HG02973 (cell line): ENCODE data around the gene COX5A.
A peak's percentile ranks its signal among the peaks of the same experiment; 100 is the strongest.

Experiments used
- ATAC-seq: cut with Tn5 transposase; IDR thresholded peaks from one replicate; pipeline ENCODE4 v1.9.1; 2021; ENCODE audit warnings: moderate library complexity; ENCODE audit not compliant: unreplicated experiment

COX5A gene

DNA sequence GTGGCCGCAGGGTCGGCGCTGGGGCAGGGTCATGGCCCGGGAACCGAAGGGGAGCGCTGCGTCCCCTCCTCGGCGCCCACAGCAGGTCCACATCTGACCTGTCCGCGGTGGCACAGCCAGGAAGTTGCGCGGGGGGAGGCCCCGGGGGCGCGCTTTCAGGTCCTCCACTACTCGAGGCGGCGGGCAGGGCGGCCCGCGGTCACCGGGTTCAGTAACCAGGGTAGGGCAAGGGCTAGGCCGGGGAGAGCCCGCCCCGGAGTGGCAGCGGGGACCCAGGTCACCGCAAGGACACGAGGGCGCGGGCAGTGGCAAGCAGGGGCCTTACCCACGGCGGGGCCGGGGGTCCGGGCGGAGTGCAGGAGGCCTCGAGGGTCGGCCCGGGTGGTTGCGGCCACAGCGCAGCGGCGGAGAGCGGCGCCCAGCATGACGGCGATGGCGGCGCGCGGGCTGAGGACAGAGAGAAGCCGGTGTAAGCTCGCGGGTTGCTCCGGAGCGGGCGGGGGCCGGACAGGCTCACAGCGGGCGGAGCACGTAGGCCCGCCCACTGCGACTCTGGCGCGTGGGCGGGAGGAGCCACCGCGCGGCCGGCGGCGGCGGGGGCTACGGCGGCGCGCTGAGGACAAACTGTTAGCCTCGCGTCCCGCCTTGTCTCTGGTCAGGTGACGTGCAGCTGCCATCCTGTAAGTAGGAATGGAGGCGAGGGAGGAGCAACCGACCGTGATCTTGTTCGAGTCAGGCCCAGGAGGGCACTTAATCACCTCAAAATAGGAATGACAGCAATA, at the start of gene COX5A:
Gene COX5A, minus strand, starts transcription at position 484 of the 782 bp plus-strand sequence. Its CDS starts 59 bp downstream, at position 425.
- ATAC-seq: peak; percentile 81

DNA sequence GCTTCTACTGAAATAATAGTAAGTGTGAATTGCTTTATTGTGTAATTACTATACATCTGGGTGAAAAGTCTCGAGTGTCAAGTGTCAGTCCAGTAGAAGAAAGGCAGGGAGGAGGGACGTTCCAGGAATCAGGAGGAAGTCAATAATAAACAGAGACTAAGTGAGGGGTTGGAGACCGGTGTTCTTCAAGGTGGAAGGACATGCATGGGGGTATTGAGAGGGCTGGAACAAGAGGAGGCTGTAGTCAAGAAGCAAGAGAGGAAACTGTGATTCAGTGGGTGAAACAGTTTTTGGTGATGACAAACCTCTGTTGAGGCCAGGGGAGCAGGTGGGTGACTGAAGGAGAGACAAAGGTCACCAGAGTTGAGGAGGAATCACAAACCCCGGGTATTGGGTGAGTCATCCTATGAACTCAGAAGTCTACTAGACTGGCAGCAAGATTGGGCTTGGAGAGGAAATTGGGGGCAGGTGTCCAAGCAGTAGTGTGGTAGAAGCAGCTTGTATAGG, 45.9 kb upstream of the COX5A start:
- no peak for ATAC-seq

DNA sequence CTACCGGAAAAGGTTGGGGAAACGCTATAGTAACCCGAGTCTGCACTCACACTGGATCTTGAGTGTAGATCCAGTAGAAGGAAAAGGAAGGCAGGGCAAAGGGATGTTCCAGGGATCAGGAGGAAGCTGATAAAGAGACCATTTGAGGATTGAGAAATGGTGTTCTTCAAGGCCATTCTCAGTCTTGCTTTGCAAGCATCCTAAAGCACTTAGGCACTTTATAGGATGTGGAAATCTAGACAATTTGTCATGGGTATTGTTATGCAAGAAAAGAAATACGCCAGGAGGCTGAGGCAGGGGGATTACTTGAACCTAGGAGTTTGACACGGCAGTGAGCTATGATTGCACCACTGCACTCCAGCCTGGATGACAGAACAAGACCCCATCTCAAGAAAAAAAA, 44.3 kb upstream of the COX5A start:
- ATAC-seq: no peak

DNA sequence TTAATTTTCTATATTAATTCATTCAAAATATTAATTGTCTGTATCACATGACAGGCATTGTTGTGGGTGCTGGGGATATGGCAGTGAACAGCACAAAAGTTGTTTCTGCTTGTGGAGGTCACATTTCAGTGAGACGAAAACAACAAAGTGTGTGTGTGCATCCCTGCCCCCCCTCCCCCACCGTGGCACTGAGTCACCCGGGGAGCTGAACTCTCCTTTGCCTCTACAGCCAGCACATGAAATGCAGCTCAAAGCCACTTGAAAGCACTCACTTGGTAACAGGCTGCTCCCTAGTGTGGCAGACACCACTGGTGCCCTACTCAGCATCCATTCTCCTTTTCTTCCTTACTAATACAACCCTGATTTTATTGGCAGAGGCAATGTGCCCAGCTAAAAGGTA, 40.6 kb upstream of the COX5A start:
- ATAC-seq: no peak

DNA sequence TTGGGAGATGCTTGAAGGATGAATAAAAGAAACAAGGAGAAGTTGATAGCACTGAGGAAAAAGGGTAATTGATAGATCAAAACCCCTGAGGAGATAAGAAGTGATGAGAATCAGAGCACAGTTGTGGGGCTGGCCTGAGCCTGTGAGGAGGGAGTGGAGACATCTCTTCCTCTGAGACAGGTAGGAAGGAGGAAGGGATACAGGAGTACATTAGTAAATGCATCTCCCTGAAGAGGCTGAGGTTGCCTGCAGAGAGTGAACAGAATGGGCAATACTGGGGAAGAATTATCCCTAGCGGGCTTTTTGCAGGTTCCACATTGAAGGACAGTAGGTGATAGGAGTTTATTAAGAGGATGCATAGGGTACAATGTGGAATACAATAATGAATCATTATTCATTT, 40.2 kb upstream of the COX5A start:
- ATAC-seq: no peak

DNA sequence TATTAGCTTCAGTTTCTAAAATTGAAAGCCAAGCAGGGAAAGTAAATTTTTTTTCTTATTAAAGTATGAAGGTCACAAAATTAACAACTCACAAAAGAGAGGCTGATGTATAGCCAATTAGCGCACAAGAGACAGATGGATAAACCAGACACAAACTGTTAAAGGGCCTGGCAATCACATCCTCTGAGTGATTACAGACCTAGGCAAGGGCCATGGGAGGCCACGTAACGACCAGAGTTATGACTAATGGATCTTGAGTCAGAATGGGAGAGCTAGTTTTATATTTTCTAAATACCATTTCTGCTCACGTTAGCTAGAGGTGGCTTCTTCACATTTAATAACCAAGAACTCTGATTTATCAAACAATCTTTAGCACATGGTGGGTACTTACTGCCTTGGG, 39.7 kb upstream of the COX5A start:
- no peak for ATAC-seq

DNA sequence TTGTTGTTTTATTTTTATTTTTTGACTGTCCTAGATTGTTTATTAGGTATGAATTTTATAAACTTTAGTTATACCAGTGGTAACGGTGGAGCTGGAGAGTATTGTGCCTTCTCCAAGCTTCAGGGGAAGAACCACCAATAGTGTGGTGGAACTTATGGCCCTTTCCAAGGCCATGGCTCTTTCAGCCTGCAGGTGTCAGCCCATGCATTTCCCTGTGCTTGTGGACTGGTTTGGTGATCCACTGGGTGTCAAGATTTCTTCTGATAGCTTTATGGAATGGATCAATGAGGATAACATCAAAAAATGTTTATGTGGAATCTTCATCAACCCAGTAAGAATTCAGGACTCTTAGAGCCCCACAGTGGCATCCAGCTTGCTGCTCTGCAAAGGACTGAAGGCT, 38.3 kb upstream of the COX5A start:
- no peak for ATAC-seq

DNA sequence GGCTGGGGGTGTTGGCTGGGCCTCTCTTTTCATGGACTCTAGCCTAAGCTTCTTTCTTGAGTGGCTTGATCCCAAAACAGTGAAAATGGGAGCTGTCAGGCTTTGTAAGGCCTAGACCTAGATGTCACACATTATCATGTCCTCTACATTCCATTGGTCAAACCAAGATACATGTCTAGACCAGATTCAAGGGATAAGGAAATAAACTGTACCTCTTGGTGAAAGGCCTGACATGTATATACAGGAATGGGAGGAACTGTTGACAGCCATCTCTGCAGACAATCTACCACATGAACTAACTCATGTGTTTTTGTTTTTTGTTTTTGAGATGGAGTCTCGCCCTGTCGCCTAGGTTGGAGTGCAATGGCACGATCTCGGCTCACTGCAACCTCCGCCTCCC, 29.8 kb upstream of the COX5A start:
- ATAC-seq: no peak

DNA sequence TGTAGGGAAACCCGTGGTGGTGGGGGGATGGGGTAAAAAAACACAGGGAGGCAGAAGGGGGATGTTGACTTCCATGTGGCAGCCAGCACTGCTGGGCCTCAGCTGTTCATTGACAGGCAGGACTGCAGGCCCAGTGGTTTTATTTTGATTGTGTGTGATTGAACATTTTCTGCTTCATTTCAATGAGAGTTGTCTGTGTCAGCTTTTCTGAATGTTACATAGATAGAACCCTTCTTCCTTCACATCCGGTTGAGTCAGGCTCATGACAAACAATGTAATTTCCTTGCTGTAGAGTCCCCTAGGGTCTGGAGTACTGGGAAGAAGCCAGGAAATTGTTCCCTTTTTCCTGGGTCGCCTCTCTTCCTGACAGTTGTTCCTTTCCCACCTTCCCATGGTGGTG, 26.9 kb upstream of the COX5A start:
- no peak for ATAC-seq

DNA sequence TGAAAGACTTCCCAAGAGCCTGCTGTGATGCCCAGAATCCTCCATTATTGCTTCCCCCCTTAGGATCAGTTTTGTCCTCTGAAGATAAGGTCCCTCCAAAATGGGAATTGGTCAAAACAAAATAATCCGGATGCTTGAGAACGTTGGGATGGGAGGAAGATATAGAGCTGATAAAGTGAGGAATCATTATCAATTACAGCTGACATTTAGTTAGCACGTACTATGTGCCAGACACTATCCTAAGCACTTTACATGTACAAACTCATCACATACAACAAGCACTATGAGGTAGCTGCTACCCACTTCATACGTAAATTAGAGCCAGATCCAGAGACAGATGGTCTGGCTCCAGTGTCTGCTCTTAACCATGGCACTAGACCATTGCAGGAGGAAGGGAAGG, 25.3 kb upstream of the COX5A start:
- ATAC-seq: no peak

DNA sequence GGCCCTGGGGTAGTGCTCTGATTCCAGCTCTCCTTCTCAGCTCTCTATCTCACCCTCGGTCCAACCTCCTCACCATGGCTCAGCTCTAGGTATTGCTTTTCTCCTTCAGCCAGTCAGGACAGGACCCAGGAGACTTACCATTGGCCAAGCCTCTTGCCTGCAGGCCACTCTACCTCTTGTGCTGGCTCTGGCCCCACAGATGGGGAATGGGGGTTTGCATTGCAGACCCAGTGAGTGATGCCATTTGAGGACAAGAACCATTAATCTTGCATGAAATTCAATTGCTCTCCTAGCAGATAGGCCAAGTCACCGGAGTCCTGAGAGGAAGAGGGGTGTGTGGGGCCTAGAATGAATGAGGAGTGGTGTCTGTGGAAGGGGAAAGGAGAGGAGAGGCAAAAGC, 24.8 kb upstream of the COX5A start:
- ATAC-seq: no peak

DNA sequence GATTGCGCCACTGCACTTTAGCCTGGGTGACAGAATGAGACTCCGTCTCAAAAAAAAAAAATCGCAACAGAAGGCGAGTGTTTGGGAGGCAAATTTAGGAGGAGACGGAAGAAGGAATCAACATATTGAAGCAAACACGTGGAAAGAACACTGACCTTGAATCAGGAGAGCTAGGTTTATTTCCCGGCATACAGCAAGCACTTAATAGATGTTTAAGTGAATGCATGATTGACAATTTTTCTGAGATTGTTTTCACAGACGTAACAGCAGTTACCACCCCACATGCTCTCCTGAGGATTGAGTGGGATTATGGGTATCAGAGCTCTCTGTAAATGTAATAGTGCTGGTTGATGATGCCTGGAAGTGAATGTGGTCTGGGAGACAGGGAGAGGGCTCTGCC, 24.3 kb upstream of the COX5A start:
- ATAC-seq: no peak

DNA sequence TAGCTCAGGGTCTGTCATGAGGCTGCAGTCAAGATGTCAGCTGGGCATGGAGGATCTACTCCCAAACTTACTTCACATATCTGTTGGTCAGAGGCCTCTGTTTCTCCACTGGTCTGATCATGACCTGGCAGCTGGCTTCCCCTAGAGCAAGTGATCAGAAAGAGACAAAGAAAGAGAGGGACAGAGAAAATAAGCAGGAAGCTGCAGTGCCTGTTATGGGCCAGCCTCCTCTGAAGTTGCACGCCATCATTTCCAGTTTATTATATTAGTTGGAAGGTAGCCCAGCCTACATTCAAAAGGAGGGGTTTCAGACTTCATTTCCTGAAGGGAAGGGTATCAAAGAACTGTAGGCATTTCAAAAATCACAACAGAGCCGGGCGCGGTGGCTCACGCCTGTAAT, 23.7 kb upstream of the COX5A start:
- no peak for ATAC-seq

DNA sequence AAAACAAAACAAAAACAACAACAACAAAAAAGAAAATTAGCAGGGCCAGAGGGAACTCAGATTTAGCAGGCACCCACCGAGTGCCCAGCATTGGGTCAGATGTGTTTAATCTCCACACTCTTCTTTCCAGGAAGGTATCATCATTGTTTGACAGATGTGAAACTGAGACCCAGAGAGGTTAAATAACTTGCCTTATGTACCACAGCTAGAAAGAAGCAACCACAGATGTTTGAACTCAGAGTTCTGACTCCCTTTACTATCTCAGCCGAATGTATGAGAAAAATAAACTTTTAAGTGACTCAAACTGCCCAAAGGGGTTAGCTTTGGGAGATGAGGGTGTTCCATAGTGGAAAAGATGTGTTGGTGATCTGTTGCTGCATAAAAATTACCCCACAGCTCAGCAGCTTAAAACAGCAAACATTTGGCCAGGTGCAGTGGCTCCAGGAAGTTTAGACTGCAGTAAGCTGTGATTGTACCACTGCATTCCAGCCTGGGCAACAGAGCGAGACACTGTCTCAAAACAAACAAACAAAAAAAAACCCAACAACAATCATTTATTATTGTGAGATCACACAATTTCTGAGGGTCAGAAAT, 23.2 kb upstream of the COX5A start:
- no peak for ATAC-seq

DNA sequence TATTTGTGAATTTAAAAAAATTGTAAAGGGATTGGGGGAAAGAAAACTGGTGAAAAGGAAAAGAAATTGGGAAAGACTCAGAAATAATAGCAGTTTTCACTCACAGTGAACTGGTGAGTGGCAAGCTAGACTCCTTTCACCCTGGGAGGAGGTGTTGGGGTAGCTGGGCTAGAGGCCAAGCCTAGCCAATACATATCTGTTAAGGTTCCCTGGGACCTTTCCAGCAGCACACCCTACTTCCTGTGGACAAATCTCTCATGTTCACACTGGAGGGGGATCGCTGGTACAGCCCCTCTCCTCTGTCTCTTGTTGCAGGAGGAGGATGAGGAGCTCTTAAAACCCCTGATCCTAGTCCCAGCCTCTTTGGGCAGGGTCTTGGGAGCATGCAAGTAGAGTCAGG, 22.4 kb upstream of the COX5A start:
- ATAC-seq: no peak

DNA sequence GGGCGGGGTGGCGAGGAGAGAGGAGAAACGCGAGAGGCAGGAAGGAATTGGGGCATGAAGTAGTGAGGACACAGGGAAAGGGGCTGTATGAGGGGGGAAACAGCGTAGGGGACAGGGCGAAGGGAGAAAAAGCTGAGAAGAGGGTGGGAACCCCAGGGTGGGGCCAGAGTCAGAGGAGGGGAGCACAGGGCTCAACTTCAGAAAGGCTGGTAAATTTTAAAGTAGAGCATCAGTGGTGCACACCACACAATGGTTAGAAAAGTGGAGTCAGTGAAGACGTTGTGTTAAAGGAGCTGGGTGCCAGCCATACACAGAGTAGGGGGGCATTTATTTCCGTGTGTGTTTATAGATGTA, 21.7 kb upstream of the COX5A start:
- ATAC-seq: no peak

DNA sequence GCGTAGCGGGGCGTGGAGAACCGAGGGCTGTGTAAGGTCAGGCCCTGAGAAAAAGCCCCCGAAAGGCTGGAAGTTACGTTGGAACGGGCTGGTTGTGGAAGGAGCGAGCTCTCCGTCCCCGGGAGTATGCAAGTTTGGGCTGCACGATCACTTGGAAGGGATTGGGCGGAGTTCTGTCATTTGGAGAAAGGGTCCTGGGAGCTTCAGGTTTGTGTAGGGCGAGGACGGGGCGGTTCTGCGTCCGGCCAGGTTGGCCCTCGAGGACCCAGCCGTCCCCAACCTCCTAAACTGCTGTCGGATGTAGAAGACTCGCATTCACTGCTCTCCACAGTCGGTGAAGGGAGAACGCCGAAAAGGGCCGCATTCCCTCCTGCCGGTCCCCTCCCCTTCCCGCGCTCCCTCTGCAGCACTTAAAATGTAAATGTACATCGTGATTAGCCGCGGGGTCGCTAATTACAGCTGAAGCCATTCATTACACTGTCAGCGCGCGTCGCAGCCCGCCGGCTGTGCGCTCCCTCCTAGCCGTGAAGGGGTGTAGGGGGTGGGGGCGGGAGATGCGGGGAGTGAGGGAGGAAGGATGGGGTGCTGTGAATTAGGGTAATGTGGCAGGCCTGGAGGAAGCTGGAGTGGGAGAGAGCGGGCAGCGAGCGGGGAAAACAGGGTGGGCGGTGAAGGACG, 21.2 kb upstream of the COX5A start:
- ATAC-seq: no peak

DNA sequence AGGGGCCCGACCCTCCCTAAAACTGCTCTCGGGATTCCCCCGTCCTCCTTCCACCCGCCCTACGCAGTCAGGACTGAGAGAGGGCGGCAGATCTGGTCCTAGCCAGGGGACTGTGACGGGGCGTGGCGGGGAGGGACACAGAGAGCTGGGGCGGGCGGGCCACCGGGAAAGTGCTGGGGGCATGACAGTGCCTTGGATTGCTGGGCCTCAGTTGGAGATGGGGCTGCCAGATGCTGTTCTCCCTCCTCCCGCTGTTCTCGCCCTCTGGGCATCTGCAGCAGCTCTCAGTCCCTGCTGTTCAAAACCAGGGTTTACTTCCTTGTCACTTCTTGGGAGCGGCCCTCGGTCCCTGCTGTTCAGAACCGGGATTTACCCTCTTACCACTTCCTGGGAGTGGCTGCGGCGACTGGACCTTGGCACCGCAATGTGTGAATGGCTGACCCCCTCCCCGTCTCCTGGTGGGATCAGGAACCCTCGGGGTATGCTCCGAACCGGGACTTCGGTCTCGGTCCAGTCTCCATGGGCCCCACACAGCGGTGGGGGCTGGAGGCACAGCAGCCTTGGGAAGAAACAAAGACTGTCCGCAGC, 20.5 kb upstream of the COX5A start:
- ATAC-seq: no peak

DNA sequence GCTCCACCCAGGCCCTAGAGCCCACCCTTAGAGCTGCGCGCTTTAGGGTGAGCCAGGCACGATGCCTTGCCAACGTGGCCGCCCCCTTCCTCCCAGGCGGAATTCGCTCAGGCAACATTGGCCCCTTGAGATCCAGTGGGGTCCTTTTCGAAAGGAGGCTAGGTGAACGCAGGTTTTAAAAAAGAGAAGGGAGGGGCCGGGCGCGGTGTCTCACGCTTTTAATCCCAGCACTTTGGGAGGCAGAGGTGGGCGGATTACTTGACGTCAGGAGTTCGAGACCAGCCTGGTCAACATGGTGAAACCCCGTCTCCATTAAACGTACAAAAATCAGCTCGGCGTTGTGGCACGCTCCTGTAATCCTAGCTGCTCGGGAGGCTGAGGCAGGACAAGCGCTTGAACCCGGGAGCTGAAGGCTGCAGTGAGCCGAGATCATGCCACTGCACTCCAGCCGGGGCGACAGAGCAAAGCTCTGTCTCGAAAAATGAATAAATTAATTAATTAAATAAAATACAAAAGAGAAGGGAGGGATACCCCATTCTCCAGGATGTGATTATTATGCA, 19.7 kb upstream of the COX5A start:
- ATAC-seq: no peak

DNA sequence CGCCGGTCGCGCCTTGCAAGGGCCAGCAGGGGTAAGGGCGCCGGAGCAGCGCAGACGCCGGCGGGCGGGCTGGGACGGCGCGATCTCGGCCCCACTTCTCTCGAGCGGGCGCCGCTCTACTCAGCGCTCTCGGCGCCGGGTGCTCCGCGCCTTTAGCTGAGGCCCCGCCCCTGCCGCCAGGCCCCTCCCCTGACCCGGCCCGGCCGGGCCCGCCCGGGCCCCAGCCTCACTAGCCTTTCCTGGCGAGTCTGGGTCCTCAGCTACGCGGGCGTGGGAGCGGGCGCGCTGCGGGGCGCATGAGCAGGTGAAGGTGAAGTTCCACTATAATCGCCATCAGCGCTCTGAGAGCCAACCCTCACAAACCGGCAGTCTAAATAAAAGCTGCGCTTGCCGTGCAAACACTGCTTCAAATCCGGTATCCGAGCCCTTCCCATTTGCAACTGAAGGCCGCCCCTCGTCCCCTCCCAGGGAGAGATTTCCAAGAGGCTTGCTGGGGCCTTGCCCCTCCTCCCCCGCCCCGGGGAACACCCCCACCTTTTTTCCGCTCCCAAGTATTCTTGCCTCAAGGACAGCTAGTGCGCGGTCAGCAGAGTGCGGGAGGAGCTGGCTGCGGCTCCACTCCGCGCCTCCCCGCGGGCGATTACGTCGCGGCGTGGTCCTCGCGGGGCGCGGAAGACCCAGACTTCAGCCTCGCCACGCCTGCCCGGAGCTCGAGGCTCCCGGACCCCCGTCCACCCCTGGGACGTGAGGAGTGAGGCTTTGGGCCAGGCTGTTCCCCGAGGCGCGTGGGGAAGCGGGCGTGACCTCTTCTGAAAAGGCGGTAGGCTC, 19.0 kb upstream of the COX5A start, which contains the start of gene RPP25:
Gene RPP25, minus strand, starts transcription at position 125 of the 828 bp plus-strand sequence. CDS start 189 bp downstream, outside the sequence.
- ATAC-seq: peak; percentile 66
